Left lung (tissue), 10 donors: ENCODE results near the gene PSEN2. TPM values are rescaled to one million over a fixed set of nuclear protein-coding genes. Genes with fewer than 3 reads are reported as not detected.

Experiments used
- ATAC-seq: fragments of 200-7000 bp; cut with Tn5 transposase; one replicate; pipeline ENCODE4 v1.9.1; 2020; ENCODE audit warnings: moderate library complexity
- DNase-seq, 4 donors: peaks; one replicate each; pipeline ENCODE4 v3.0.0-alpha.2; 2013 to 2020
- H3K27ac ChIP-seq, 2 donors: fragments of 200-600 bp; sonication (generic) in 1 of 2; one replicate each; pipeline versions ENCODE4 v1.5.0 to v1.8.0; 2020 to 2021
- H3K27me3 ChIP-seq, 2 donors: fragments of 200-600 bp; sonication (generic) in 1 of 2; one replicate each; pipeline versions ENCODE4 v1.5.0 to v1.8.0; 2020 to 2021
- H3K36me3 ChIP-seq, 2 donors: fragments of 200-600 bp; sonication (generic) in 1 of 2; one replicate each; pipeline versions ENCODE4 v1.5.0 to v1.8.0; 2020 to 2021
- H3K4me1 ChIP-seq, 2 donors: fragments of 200-600 bp; one replicate each; pipeline ENCODE4 v1.8.0; 2021
- H3K4me3 ChIP-seq, 2 donors: fragments of 200-600 bp; sonication (generic) in 1 of 2; one replicate each; pipeline versions ENCODE4 v1.5.0 to v1.8.0; 2020 to 2021; ENCODE audit warnings: mild to moderate bottlenecking in 1 of 2
- H3K9me3 ChIP-seq, 2 donors: fragments of 200-600 bp; sonication (generic) in 1 of 2; one replicate each; pipeline versions ENCODE4 v1.5.0 to v1.8.0; 2020 to 2021
- CTCF ChIP-seq, 2 donors: fragments of 200-600 bp; sonication (generic) in 1 of 2; IDR thresholded peaks; one replicate each; pipeline versions ENCODE4 v1.5.0 to v1.8.0; 2021; ENCODE audit warnings: antibody characterized with exemption in 2 of 2
- intact Hi-C, 2 donors: fragments of 100-400 bp; cut with DNase I; formaldehyde crosslinking; loops; one replicate each; pipeline versions ENCODE4 v1.11.2 to v1.14.2; 2022
- polyA plus RNA-seq, 6 donors: library from polyadenylated mRNA; unstranded; fragments of 120-200 nt; gene quantifications; one replicate each; pipeline ENCODE4 v1.2.1, GENCODE V29; 2013; ENCODE audit not compliant: insufficient read length in 6 of 6
- total RNA-seq, 2 donors: library from RNA; stranded (reverse); fragmentation: NEBNext Ultra II Directional; extraction: Animal tissue kit (Norgen Biotek cat#: 25700); gene quantifications; one replicate each; pipeline ENCODE4 v1.2.1, GENCODE V29; 2021
- donor health status: DM: no; HTN: yes; CAD: no.
- donor health status: DM: no; HTN: no; CAD: no.

PSEN2 gene
- total and polyA plus RNA-seq, 8 donors, result 9.2 to 24.8 (median 11.5) TPM

GRCh38 chr1:226902601-226903000, 32.2 kb downstream of the PSEN2 start:
- Histone ChIP-seq H3K4me1 (no peaks in the 10 kb centered on the region), H3K36me3 (peaks cover 0 to 25% of the 10 kb centered on the region in 2 donors), H3K27ac (no peak overlapping the region), H3K9me3 (no peaks in the 10 kb centered on the region), H3K27me3 (no peaks in the 10 kb centered on the region), H3K4me3 (no peak overlapping the region)
- intact Hi-C loops, result no loop called here
- no peak for DNase-seq
- TF ChIP-seq CTCF (IDR thresholded peaks at IDR 0.05), result no peak
- no peak for ATAC-seq

- peak in 2 of 4 donors; percentile 43 to 55 for DNase-seq
- peak; percentile 23 for ATAC-seq
- no peaks in the 10 kb centered on the region for H3K9me3 ChIP-seq
- H3K27me3 ChIP-seq, result no peaks in the 10 kb centered on the region
- intact Hi-C loops, result no loop called here
- TF ChIP-seq CTCF (IDR thresholded peaks at IDR 0.05), result no peak
- H3K36me3 ChIP-seq, result peaks cover 0 to 16% of the 10 kb centered on the region in 2 donors
- no peak overlapping the region for H3K27ac ChIP-seq
- H3K4me1 ChIP-seq, result no peaks in the 10 kb centered on the region
- no peak overlapping the region for H3K4me3 ChIP-seq
Measured at GRCh38 chr1:226903819-226904716, 33.7 kb downstream of the PSEN2 start.

- TF ChIP-seq CTCF (IDR thresholded peaks at IDR 0.05), result no peak
- H3K27me3 ChIP-seq, result no peaks in the 10 kb centered on the region
- H3K9me3 ChIP-seq, result no peaks in the 10 kb centered on the region
- no peak for DNase-seq
- peaks cover 0 to 9% of the 10 kb centered on the region in 2 donors for H3K36me3 ChIP-seq
- ATAC-seq, result no peak
- intact Hi-C loops, result no loop called here
- no peaks in the 10 kb centered on the region for H3K4me1 ChIP-seq
- H3K4me3 ChIP-seq, result no peak overlapping the region
- no peak overlapping the region for H3K27ac ChIP-seq
Measured at GRCh38 chr1:226904772-226905171, 34.4 kb downstream of the PSEN2 start.

- no peak overlapping the region for H3K4me3 ChIP-seq
- no peak overlapping the region for H3K27ac ChIP-seq
- no peaks in the 10 kb centered on the region for H3K27me3 ChIP-seq
- intact Hi-C loops, result no loop called here
- no peak for TF ChIP-seq CTCF (IDR thresholded peaks at IDR 0.05)
- no peaks in the 10 kb centered on the region for H3K9me3 ChIP-seq
- H3K36me3 ChIP-seq, result peaks cover 0 to 3% of the 10 kb centered on the region in 2 donors
- no peaks in the 10 kb centered on the region for H3K4me1 ChIP-seq
- DNase-seq (no peak), ATAC-seq (no peak)
Measured at GRCh38 chr1:226908419-226908818, 38.0 kb downstream of the PSEN2 start.

GRCh38 chr1:226908913-226909312, 38.5 kb downstream of the PSEN2 start:
- H3K4me3 ChIP-seq, result no peak overlapping the region
- no peaks in the 10 kb centered on the region for H3K27me3 ChIP-seq
- no peak overlapping the region for H3K27ac ChIP-seq
- intact Hi-C loops, result no loop called here
- no peak for TF ChIP-seq CTCF (IDR thresholded peaks at IDR 0.05)
- H3K36me3 ChIP-seq, result peaks cover 0 to 3% of the 10 kb centered on the region in 2 donors
- DNase-seq, result no peak
- ATAC-seq, result no peak
- no peaks in the 10 kb centered on the region for H3K9me3 ChIP-seq
- H3K4me1 ChIP-seq, result no peaks in the 10 kb centered on the region
